HEK293T (cell line): ENCODE results near the gene SGSM2.

ENCODE experiments used
- CTCF ChIA-PET: fragments of 350-600 bp; formaldehyde crosslinking; extraction: SDS; loops from one replicate; lab custom pipeline; 2021; ENCODE audit warnings: antibody characterized with exemption, inconsistent platforms; lab: Yijun Ruan, JAX
- POLR2A ChIA-PET: fragments of 350-600 bp; formaldehyde crosslinking; extraction: SDS; loops from one replicate; lab custom pipeline; 2020; ENCODE audit warnings: antibody characterized with exemption, inconsistent platforms; lab: Yijun Ruan, JAX
- DNase-seq: peaks from one replicate; pipeline ENCODE4 v3.0.0; 2012; ENCODE audit warnings: mixed read lengths; ENCODE audit errors: extremely low spot score
- ARNT ChIP-seq: fragments of 450-650 bp; IDR thresholded peaks from 2 replicates; pipeline ENCODE4 v1.6.1; 2017; ENCODE audit warnings: mild to moderate bottlenecking
- BHLHE40 ChIP-seq: fragments of 450-650 bp; IDR thresholded peaks from 2 replicates; pipeline ENCODE4 v1.6.1; 2016; ENCODE audit warnings: mild to moderate bottlenecking, moderate library complexity, borderline replicate concordance
- CTBP1 ChIP-seq: fragments of 450-650 bp; IDR thresholded peaks from 2 replicates; pipeline ENCODE4 v1.6.1; 2016; ENCODE audit warnings: borderline replicate concordance
- ELF4 ChIP-seq: fragments of 450-650 bp; IDR thresholded peaks from 2 replicates; pipeline ENCODE4 v1.6.1; 2017; ENCODE audit warnings: antibody characterized with exemption
- FOXA1 ChIP-seq: fragments of 450-650 bp; IDR thresholded peaks from 2 replicates; pipeline ENCODE4 v1.6.1; 2016; ENCODE audit warnings: mild to moderate bottlenecking
- FOXK2 ChIP-seq: fragments of 450-650 bp; IDR thresholded peaks from 2 replicates; pipeline ENCODE4 v1.6.1; 2016; ENCODE audit warnings: mild to moderate bottlenecking
- FOXM1 ChIP-seq: fragments of 450-650 bp; IDR thresholded peaks from 2 replicates; pipeline ENCODE4 v1.6.1; 2017; ENCODE audit warnings: mild to moderate bottlenecking, borderline replicate concordance
- HDGF ChIP-seq: fragments of 450-650 bp; IDR thresholded peaks from 2 replicates; pipeline ENCODE4 v1.6.1; 2017; ENCODE audit warnings: antibody characterized with exemption, borderline replicate concordance
- L3MBTL2 ChIP-seq: fragments of 450-650 bp; conservative IDR thresholded peaks from 2 replicates; pipeline ENCODE4 v1.6.1; 2016; ENCODE audit warnings: mild to moderate bottlenecking
- LEF1 ChIP-seq: fragments of 450-650 bp; IDR thresholded peaks from 2 replicates; pipeline ENCODE4 v1.6.1; 2017; ENCODE audit warnings: mild to moderate bottlenecking, borderline replicate concordance
- NFRKB ChIP-seq: fragments of 450-650 bp; IDR thresholded peaks from 2 replicates; pipeline ENCODE4 v1.6.1; 2016; ENCODE audit warnings: mild to moderate bottlenecking, moderate library complexity
- SP1 ChIP-seq: fragments of 450-650 bp; IDR thresholded peaks from 2 replicates; pipeline ENCODE4 v1.6.1; 2017
- SUZ12 ChIP-seq: fragments of 450-650 bp; IDR thresholded peaks from 2 replicates; pipeline ENCODE4 v1.6.1; 2016; ENCODE audit warnings: mild to moderate bottlenecking
- TARDBP ChIP-seq: fragments of 450-650 bp; IDR thresholded peaks from 2 replicates; pipeline ENCODE4 v1.6.1; 2016
- ZNF384 ChIP-seq: fragments of 450-650 bp; IDR thresholded peaks from 2 replicates; pipeline ENCODE4 v1.6.1; 2016
- TF ChIP-seq, protein P1 (sequence below): fragments of 450-650 bp; IDR thresholded peaks from 2 replicates; pipeline ENCODE4 v1.6.1; 2016

Gene SGSM2

DNA sequence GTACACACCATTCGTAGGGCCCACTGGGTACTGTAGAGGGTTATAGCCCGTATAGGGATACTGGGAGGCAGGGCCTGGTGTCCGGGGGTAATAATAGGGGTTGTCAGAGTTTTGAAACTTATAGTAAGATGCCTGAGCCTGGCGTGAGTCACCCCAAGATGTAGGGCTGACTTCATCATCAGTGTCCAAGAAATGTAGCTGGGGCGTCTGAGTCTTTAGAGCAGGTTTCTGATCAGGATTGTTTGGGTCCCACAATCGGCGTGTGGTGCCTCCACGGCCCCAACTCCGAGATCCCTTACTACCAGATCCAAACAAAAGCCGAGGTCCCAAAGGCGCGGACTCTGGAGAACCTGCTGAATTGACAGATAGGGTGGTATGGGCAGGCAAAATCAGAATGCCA, 38.2 kb upstream of the SGSM2 start:
- DNase-seq, result no peak
- TF ChIP-seq ELF4 (no peak), SP1 (no peak), FOXA1 (no peak), ZNF384 (no peak), ARNT (no peak), FOXK2 (no peak), HDGF (no peak), LEF1 (no peak), L3MBTL2 (no peak), SUZ12 (no peak), CTBP1 (no peak)
- TF ChIP-seq, protein P1, sequence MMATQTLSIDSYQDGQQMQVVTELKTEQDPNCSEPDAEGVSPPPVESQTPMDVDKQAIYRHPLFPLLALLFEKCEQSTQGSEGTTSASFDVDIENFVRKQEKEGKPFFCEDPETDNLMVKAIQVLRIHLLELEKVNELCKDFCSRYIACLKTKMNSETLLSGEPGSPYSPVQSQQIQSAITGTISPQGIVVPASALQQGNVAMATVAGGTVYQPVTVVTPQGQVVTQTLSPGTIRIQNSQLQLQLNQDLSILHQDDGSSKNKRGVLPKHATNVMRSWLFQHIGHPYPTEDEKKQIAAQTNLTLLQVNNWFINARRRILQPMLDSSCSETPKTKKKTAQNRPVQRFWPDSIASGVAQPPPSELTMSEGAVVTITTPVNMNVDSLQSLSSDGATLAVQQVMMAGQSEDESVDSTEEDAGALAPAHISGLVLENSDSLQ, result no peak
- ChIA-PET CTCF (no interaction called here), POLR2A (no interaction called here)

GRCh38 chr17:2299756-2300155, 37.5 kb upstream of the SGSM2 start:
- no peak for TF ChIP-seq ELF4
- TF ChIP-seq CTBP1, result no peak
- TF ChIP-seq LEF1, result no peak
- no peak for TF ChIP-seq ARNT
- no peak for TF ChIP-seq SUZ12
- no peak for TF ChIP-seq FOXA1
- TF ChIP-seq BHLHE40, result no peak
- TF ChIP-seq, protein P1, result no peak
- TF ChIP-seq FOXK2, result no peak
- no peak for TF ChIP-seq NFRKB
- TF ChIP-seq L3MBTL2, result no peak
- TF ChIP-seq FOXM1, result no peak
- TF ChIP-seq SP1, result no peak
- TF ChIP-seq HDGF, result no peak
- POLR2A ChIA-PET, result no interaction called here
- CTCF ChIA-PET, result no interaction called here
- DNase-seq, result no peak

DNA sequence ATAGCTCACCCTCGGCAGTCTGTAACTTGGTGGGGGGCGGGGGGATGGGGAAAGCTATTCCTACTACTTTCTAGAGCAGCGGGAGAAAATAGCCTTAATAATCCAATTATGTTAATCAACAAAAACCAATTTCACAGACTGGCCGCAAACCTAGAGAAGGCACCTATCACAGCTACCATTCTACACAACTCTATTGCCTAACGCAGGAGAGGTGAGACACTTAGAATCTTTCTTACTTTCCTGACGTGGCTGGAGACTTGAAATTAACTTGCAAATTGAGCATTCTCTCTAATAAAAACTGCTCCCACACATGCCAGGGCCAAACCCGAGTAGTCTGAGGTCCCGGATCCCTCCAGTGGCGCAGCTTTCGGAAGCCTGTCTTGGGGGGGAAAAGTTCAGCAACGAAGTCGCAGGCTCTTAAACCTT, 34.5 kb upstream of the SGSM2 start:
- no peak for DNase-seq
- TF ChIP-seq L3MBTL2 (no peak), TARDBP (no peak), SP1 (no peak), NFRKB (no peak), ARNT (no peak), FOXM1 (no peak), FOXK2 (no peak), ZNF384 (no peak), LEF1 (no peak), SUZ12 (no peak), BHLHE40 (no peak), FOXA1 (no peak), ELF4 (no peak), CTBP1 (no peak), HDGF (no peak)
- TF ChIP-seq, protein P1, result no peak
- POLR2A ChIA-PET, result interaction anchor here (0.8 to 3.7 kb wide), 11 partner anchors 9 to 50 kb away, joined by 3 to 26 read pairs (median 4); partner anchors contain the start of gene TSR1
- CTCF ChIA-PET, result interaction anchor here (0.5 to 1.0 kb wide), 2 partner anchors 51 to 248 kb away, joined by 3 to 5 read pairs; partner anchors contain the start of gene HIC1

- POLR2A ChIA-PET, result interaction anchor here (0.8 to 3.7 kb wide), 14 partner anchors 8 to 49 kb away, joined by 3 to 26 read pairs (median 4); partner anchors contain the start of gene TSR1
- DNase-seq, result peak; percentile 96
- CTCF ChIA-PET, result interaction anchor here (0.5 to 1.0 kb wide), 2 partner anchors 50 to 249 kb away, joined by 3 to 5 read pairs; partner anchors contain the start of gene HIC1
Measured at GRCh38 chr17:2303204-2304188, 33.8 kb upstream of the SGSM2 start, which contains the start of the genes SMG6 and SRR. Gene SMG6, minus strand, starts transcription at chr17:2303785. Its CDS starts 65 bp downstream, at chr17:2303720. Gene SRR, plus strand, starts transcription at chr17:2303950. Its CDS starts 11,611 bp downstream, at chr17:2315561.

GRCh38 chr17:2304931-2305330, 32.4 kb upstream of the SGSM2 start:
- DNase-seq, result no peak
- POLR2A ChIA-PET, result no interaction called here
- no peak for TF ChIP-seq FOXK2
- TF ChIP-seq SP1, result no peak
- TF ChIP-seq, protein P1, result no peak
- no peak for TF ChIP-seq ELF4
- no peak for TF ChIP-seq NFRKB
- TF ChIP-seq TARDBP, result no peak
- no peak for TF ChIP-seq FOXM1
- no peak for TF ChIP-seq L3MBTL2
- TF ChIP-seq ARNT, result no peak
- no peak for TF ChIP-seq LEF1
- TF ChIP-seq CTBP1, result no peak
- no peak for TF ChIP-seq SUZ12
- TF ChIP-seq HDGF, result no peak
- TF ChIP-seq BHLHE40, result no peak
- CTCF ChIA-PET, result no interaction called here

More at GRCh38 chr17:2303204-2304188, 33.8 kb upstream of the SGSM2 start, which contains the start of the genes SMG6 and SRR:
- no peak for TF ChIP-seq BHLHE40
- TF ChIP-seq ZNF384, result no peak
- TF ChIP-seq FOXM1, result no peak
- TF ChIP-seq CTBP1, result no peak
- TF ChIP-seq L3MBTL2, result 0 out of 2 replicates have a peak, but pooled peaks have one; percentile 45
- no peak for TF ChIP-seq SP1
- no peak for TF ChIP-seq NFRKB
